GM18907 (cell line): ENCODE data around the gene METTL9.
"Not testable (repeated sequence)": the region's sequence is repeated elsewhere in the genome, so short reads cannot be mapped to it uniquely, and the experiment has no call there.

Source experiments
- ATAC-seq: cut with Tn5 transposase; IDR thresholded peaks from one replicate; pipeline ENCODE4 v1.9.1; 2021; ENCODE audit warnings: mild to moderate bottlenecking, moderate library complexity; ENCODE audit not compliant: unreplicated experiment

Gene METTL9

DNA sequence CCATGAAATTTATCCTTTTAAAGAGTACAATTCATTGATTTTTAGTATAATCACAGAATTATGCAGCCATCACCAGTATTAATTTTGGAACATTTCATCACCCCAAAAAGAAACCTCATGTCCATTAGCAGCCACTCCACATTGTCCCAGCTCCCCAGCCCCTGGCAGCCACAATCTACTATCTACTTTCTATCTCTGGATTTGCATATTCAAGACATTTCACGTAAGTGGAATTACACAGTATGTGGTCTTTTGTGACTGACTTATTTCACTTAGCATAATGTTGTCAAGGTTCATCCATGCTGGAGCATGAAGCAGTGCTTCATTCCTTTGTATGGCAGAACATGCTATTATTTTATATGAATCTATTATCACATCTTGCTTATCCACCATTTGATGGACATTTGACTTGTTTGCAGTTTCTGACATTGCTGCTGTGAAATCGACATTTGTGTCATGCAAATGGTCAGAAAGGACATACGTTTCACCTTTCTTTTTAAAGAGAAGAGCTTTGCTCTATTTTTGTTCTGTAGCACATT lies 10.7 kb downstream of the METTL9 start:
- no peak for ATAC-seq

DNA sequence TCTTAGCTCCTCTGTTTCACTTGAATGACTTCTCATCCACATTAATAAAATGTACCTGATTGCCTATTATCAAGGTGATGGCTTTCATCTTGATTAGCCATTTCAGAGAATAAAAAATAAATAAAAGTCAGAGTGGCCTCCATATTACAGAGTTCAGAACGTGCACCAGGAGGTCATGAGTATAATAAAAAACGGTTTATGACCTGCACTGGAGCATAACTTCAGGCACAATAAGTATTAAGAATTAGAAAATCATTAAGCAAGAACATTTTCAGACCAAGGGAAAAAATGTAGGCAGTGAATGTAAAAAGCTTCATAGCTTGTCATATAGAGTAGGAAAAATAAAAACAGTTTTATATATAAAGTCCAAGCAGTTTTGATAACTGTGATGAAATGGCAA lies 11.4 kb downstream of the METTL9 start:
- no peak for ATAC-seq

GRCh38 chr16:21611198-21611555 lies 11.8 kb downstream of the METTL9 start:
- ATAC-seq: no peak

- ATAC-seq: no peak
These were observed 12.4 kb downstream of the METTL9 start for GRCh38 chr16:21611556-21612384.

DNA sequence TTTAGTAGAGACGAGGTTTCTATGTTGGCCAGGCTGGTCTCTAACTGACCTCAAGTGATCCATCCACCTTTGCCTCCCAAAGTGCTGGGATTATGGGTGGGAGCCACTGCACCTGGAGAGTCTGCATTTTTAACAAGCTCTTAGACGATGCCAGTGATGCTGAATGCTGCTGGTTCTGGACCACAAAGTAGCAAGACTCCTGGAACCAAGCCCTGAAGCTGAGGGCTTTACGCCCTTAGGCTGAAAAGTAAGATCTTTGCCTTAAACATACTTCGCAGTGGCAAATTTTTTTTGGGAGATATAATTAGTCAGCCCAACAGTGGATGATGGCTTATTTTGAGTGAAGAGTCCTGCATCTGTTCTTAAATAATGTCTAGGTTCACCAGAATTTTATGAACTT lies 14.0 kb downstream of the METTL9 start:
- ATAC-seq: no peak

DNA sequence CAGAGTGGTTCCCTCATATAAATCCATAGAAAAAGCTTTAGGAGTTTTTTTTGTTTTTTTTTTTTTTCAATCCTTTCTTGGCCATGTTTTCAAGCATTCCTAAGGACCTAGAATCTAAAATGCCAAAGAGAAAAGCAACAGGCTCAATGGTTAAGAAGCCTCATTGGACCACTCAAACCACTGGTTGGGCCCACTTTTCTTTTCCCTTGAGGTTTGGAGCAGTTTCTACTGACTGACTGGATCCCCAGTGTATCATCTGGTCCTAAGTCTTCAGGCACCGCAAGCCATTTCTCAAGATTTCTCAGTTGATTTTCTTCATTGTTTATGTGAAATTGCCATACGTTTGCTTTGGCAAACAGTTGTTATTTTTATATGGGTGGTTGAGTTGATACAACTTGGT lies 14.4 kb downstream of the METTL9 start:
- no peak for ATAC-seq

- no peak for ATAC-seq
These were observed 15.5 kb downstream of the METTL9 start for GRCh38 chr16:21614896-21615295.

DNA sequence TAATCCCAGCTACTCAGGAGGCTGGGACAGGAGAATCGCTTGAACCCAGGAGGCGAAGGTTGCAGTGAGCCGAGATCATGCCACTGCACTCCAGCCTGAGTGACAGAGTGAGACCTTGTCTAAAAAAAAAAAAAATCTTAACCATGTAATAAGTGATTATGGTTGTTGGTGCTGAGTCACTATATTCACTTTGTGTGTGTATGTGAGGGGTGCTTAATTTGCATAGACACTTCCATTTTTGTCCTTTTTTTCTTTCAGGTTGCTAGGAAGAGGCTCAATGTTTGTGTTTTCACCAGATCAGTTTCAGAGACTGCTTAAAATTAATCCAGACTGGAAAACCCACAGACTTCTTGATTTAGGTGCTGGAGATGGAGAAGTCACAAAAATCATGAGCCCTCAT lies 18.2 kb downstream of the METTL9 start:
- no peak for ATAC-seq

DNA sequence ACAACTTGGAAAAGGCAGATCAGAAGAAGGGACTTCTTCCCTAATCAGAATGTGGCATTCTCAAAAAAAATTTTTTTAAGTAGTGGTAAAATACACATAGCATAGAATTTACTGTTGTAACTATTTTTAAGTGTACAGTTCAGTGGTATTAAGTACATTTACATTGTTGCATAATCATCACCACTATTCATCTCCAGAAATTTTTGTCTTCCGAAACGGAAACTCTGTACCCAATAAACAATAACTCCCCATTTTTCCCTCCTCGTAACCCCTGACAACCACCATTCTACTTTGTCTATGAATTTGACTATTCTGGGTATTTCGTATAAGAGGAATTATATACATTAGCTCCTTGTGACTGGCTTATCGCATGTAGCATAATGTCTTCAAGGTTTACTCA lies 18.9 kb downstream of the METTL9 start:
- no peak for ATAC-seq

GRCh38 chr16:21619765-21620425 lies 20.5 kb downstream of the METTL9 start:
- no peak for ATAC-seq

DNA sequence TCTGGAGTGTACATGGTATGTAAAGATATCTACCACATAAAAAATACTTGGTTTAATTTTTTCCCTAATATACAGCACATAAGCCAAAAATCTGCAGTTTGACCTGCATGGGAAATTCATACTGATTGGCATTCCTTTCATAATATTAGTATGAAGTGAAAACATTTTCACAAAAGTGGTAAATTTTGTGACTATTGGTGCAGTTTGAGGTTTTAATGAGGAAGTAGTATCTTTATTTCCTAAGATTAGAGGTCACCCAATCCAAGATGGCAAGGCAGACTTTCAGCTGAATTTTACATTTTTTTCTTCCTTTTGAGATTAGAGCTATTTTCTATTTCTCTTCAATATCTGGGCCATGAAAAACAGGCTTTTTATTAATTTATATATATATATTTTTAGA lies 21.2 kb downstream of the METTL9 start:
- no peak for ATAC-seq

DNA sequence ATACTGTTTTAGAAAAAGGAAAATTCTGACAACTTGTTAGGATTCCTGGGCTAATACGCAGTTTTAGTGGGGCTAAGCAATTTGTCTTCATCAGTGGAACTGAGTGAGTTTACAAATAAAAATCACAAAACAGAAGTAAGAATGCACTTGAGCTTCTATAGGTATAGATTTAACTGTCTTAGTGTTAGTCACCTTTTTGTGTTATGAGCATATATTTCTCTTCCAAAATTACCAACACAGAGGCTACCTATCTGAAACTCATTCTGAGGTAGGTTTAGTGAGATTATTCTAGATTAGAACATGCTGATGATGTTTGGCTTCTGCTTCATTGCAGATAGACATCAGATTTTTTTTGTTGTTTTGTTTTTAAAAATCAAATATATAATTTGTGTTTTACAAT lies 23.2 kb downstream of the METTL9 start:
- ATAC-seq: no peak

DNA sequence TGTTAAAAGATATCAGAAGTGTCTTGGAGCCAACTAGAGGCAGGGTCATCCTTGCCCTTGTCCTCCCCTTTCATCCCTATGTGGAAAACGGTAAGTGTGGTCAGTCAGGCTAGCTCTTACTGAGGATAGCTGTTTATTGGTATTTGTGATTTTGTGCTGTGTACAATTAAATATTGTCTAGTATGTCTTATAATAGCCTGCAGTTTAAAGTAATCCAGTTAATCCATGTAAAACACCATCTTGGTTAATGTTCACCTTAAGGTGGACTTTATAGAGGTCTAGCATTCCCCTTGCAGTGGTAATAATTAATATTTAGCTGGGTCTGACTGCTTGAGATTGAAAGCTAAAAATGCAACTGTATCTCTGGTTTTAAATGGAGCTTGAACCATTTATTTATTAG lies 25.6 kb downstream of the METTL9 start:
- no peak for ATAC-seq

GRCh38 chr16:21626659-21627277 lies 27.4 kb downstream of the METTL9 start:
- ATAC-seq: no peak

- ATAC-seq: no peak
These were observed 28.8 kb downstream of the METTL9 start for GRCh38 chr16:21628121-21628726.

DNA sequence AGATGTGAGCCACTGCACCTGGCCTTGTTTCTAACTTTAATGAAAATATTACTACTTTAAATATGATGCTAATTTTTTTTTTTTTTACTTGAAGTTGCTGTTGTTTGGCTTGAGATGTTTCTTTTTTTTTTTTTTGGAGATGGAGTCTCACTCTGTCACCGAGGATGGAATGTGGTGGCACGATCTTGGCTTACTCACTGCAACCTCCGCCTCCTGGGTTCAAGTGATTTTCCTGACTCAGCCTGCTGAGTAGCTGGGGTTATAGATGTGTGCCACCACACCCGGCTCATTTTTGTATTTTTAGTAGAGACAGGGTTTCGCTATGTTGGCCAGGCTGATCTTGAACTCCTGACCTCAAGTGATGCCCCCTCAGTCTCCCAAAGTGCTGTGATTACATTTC lies 29.4 kb downstream of the METTL9 start:
- ATAC-seq: no peak

DNA sequence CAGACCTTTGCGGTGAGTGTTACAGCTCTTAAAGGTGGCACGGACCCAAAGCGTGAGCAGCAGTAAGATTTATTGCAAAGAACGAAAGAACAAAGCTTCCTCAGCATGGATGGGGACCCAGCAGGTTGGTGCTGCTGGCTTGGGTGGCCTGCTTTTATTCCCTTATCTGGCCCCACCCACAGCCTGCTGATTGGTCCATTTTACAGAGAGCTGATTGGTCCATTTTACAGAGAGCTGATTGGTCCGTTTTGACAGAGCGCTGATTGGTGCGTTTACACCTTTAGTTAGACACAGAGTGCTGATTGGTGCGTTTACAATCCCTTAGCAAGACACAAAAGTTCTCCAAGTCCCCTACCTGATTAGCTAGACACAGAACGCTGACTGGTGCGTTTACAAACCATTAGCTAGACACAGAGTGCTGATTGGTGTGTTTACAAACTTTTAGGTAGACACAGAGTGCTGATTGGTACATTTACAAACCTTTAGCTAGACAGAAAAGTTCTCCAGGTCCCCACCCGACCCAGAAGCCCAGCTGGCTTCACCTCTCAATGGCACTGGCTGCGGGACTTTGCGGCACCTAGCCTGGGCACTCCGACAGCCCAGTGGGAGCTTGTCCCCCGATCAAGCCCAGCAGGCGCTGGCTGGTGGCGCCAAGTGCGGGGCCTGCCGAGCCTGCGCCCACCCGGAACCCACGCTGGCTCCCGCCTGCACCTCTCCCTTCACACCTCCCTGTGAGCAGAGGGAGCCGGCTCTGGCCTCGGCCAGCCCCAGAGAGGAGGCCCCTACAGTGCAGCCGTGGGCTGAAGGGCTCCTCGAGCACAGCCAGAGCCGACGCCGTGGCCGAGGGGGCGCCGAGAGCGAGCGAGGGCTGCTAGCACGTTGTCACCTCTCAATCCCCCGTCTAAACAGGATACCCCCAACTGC lies 30.5 kb downstream of the METTL9 start:
- ATAC-seq: not testable (repeated sequence)

DNA sequence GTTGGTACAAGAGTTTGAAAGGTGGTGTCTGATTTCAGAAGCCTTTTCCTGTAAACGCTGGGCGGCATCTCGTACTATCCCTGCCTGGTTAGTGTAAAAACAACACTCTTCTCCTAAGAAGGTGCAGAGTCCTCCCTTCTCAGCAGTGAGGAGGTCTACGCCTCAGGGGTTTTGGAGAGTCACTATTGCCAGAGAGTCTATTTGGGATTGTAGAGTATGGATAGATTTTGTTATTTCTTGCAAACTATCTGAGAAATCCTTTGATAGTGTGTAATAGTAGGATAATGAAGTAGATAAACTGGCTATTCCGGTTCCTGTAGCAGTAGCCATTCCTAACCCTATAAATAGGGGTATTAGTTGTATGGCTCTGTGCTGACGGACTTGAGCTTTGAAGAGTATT lies 31.5 kb downstream of the METTL9 start:
- not testable (repeated sequence) for ATAC-seq

- ATAC-seq: not testable (repeated sequence)
These were observed 32.0 kb downstream of the METTL9 start for GRCh38 chr16:21631376-21631775.

- not testable (repeated sequence) for ATAC-seq
These were observed 32.7 kb downstream of the METTL9 start for GRCh38 chr16:21631951-21632575.
